HG03039 (cell line): ENCODE results near the gene GADL1.

ENCODE experiments used
- ATAC-seq: cut with Tn5 transposase; IDR thresholded peaks from one replicate; pipeline ENCODE4 v1.9.1; 2021; ENCODE audit warnings: mild to moderate bottlenecking, moderate library complexity; ENCODE audit not compliant: unreplicated experiment

The GADL1 gene

GRCh38 chr3:30819067-30819798 is 75.2 kb downstream of the GADL1 start:
- ATAC-seq, result no peak

GRCh38 chr3:30813734-30814133 is 80.7 kb downstream of the GADL1 start:
- ATAC-seq, result no peak

GRCh38 chr3:30811151-30811795 is 83.2 kb downstream of the GADL1 start:
- ATAC-seq, result no peak

GRCh38 chr3:30810625-30811024 is 83.8 kb downstream of the GADL1 start:
- no peak for ATAC-seq

GRCh38 chr3:30805695-30806094 is 88.8 kb downstream of the GADL1 start:
- ATAC-seq, result no peak

GRCh38 chr3:30804984-30805383 is 89.5 kb downstream of the GADL1 start:
- ATAC-seq, result no peak

GRCh38 chr3:30795176-30795575 is 99.3 kb downstream of the GADL1 start:
- ATAC-seq, result no peak

- no peak for ATAC-seq
These were observed 100.7 kb downstream of the GADL1 start for GRCh38 chr3:30793740-30794139.

GRCh38 chr3:30790150-30790549 is 104.3 kb downstream of the GADL1 start:
- ATAC-seq, result no peak

- no peak for ATAC-seq
These were observed 108.1 kb downstream of the GADL1 start for GRCh38 chr3:30786365-30786764.

GRCh38 chr3:30779686-30780287 is 114.7 kb downstream of the GADL1 start:
- ATAC-seq, result no peak

GRCh38 chr3:30778933-30779332 is 115.5 kb downstream of the GADL1 start:
- ATAC-seq, result no peak

GRCh38 chr3:30777426-30778113 is 116.9 kb downstream of the GADL1 start:
- no peak for ATAC-seq

GRCh38 chr3:30776186-30776815 is 118.2 kb downstream of the GADL1 start:
- ATAC-seq, result no peak

GRCh38 chr3:30775040-30775439 is 119.4 kb downstream of the GADL1 start:
- no peak for ATAC-seq

- ATAC-seq, result no peak
These were observed 120.4 kb downstream of the GADL1 start for GRCh38 chr3:30774062-30774461.

- no peak for ATAC-seq
These were observed 124.1 kb downstream of the GADL1 start for GRCh38 chr3:30770387-30770786.

- no peak for ATAC-seq
These were observed 125.5 kb downstream of the GADL1 start for GRCh38 chr3:30768703-30769550.

GRCh38 chr3:30768046-30768445 is 126.4 kb downstream of the GADL1 start:
- ATAC-seq, result no peak

GRCh38 chr3:30766522-30766921 is 127.9 kb downstream of the GADL1 start:
- no peak for ATAC-seq
